Naive thymus-derived CD4-positive, alpha-beta T cell (primary cell): ENCODE results near the gene C9orf85. TPM values are rescaled to one million over a fixed set of nuclear protein-coding genes. Genes with fewer than 3 reads are reported as not detected.
"Not testable (repeated sequence)": the region's sequence is repeated elsewhere in the genome, so short reads cannot be mapped to it uniquely, and the experiment has no call there.

Experiments used
- ATAC-seq: fragments of 150-1000 bp; cut with Tn5 transposase; 2 replicates; pipeline ENCODE4 v1.10.0; 2021; ENCODE audit warnings: mild to moderate bottlenecking, moderate library complexity
- CTCF ChIA-PET: fragments of 350-600 bp; sonication (Branson Sonifier 250); formaldehyde crosslinking; loops from one replicate; lab custom pipeline; 2021; ENCODE audit warnings: antibody characterized with exemption; lab: Charles Lee
- POLR2A ChIA-PET: fragments of 350-600 bp; sonication (Branson Sonifier 250); formaldehyde crosslinking; loops from one replicate; lab custom pipeline; 2021; ENCODE audit warnings: antibody characterized with exemption, inconsistent platforms; lab: Charles Lee
- DNase-seq, 9 donors: peaks; one replicate each; pipeline versions ENCODE4 v3.0.0 to v3.0.0-alpha.2; 2020 to 2022; ENCODE audit warnings: mixed read lengths in 1 of 9
- H3K27ac ChIP-seq: one replicate; pipeline ENCODE4 v1.7.0; 2013; ENCODE audit warnings: mild to moderate bottlenecking, low read depth, low read length, moderate library complexity
- H3K27me3 ChIP-seq, 2 donors: one replicate each; pipeline ENCODE4 v1.7.0; 2013; ENCODE audit warnings: low read length in 2 of 2, mild to moderate bottlenecking in 2 of 2, moderate library complexity in 2 of 2; ENCODE audit not compliant: control insufficient read depth in 2 of 2, insufficient read depth in 2 of 2
- H3K36me3 ChIP-seq, 3 experiments: 1 replicate in 2 of 3; 2 replicates in 1 of 3; pipeline ENCODE4 v1.7.0; 2013; ENCODE audit warnings: low read length in 3 of 3, mild to moderate bottlenecking in 3 of 3, moderate library complexity in 1 of 3; ENCODE audit not compliant: insufficient read depth in 3 of 3, control insufficient read depth in 2 of 3
- H3K4me1 ChIP-seq, 2 donors: one replicate each; pipeline ENCODE4 v1.7.0; 2013; ENCODE audit warnings: low read length in 2 of 2, mild to moderate bottlenecking in 2 of 2, moderate library complexity in 1 of 2; ENCODE audit not compliant: control insufficient read depth in 2 of 2, insufficient read depth in 2 of 2
- H3K4me3 ChIP-seq: 2 replicates; pipeline ENCODE4 v1.7.0; 2013; ENCODE audit warnings: mild to moderate bottlenecking, low read length
- H3K9me3 ChIP-seq, 3 experiments: 1 replicate in 2 of 3; 2 replicates in 1 of 3; pipeline ENCODE4 v1.7.0; 2013; ENCODE audit warnings: low read length in 3 of 3; ENCODE audit not compliant: control insufficient read depth in 2 of 3
- H3K27ac Mint-ChIP-seq, 9 donors: one replicate each; pipeline ENCODE4 v1.8.0; 2020 to 2022; ENCODE audit warnings: mixed read lengths in 9 of 9, mild to moderate bottlenecking in 8 of 9, moderate library complexity in 5 of 9, inconsistent platforms in 2 of 9
- H3K27me3 Mint-ChIP-seq, 5 donors: one replicate each; pipeline ENCODE4 v1.8.0; 2021 to 2022; ENCODE audit warnings: mixed read lengths in 5 of 5, mild to moderate bottlenecking in 1 of 5
- H3K36me3 Mint-ChIP-seq, 5 donors: one replicate each; pipeline ENCODE4 v1.8.0; 2020 to 2022; ENCODE audit warnings: mixed read lengths in 5 of 5, mild to moderate bottlenecking in 3 of 5, inconsistent platforms in 1 of 5
- H3K4me1 Mint-ChIP-seq, 7 donors: one replicate each; pipeline ENCODE4 v1.8.0; 2020 to 2022; ENCODE audit warnings: mixed read lengths in 7 of 7, mild to moderate bottlenecking in 3 of 7, inconsistent platforms in 1 of 7
- H3K4me3 Mint-ChIP-seq, 10 donors: one replicate each; pipeline ENCODE4 v1.8.0; 2020 to 2022; ENCODE audit warnings: mild to moderate bottlenecking in 10 of 10, mixed read lengths in 10 of 10, moderate library complexity in 6 of 10, inconsistent platforms in 2 of 10
- H3K9me3 Mint-ChIP-seq, 11 donors: one replicate each; pipeline ENCODE4 v1.8.0; 2020 to 2022; ENCODE audit warnings: mixed read lengths in 11 of 11, mild to moderate bottlenecking in 4 of 11, inconsistent platforms in 1 of 11, moderate library complexity in 1 of 11
- intact Hi-C, 2 donors: fragments of 100-400 bp; cut with micrococcal nuclease; formaldehyde crosslinking; loops; one replicate each; pipeline ENCODE4 v1.15.1; 2023
- polyA plus RNA-seq, 2 donors: library from polyadenylated mRNA; unstranded; fragments of 300-500 nt; fragmentation: Illumina TruSeq; gene quantifications; one replicate each; pipeline ENCODE4 v1.2.3, GENCODE V29; 2021
- total RNA-seq, 6 experiments: library from RNA in 5 of 6; stranded (reverse) in 5 of 6; gene quantifications; 1 replicate in 5 of 6; 2 replicates in 1 of 6; pipeline ENCODE4 v1.2.3 and lab custom pipeline; 2021 to 2026

C9orf85 gene
- total and polyA plus RNA-seq, 7 experiments from 2014 or later, result 4.8 to 13.9 (median 9.1) TPM

DNA sequence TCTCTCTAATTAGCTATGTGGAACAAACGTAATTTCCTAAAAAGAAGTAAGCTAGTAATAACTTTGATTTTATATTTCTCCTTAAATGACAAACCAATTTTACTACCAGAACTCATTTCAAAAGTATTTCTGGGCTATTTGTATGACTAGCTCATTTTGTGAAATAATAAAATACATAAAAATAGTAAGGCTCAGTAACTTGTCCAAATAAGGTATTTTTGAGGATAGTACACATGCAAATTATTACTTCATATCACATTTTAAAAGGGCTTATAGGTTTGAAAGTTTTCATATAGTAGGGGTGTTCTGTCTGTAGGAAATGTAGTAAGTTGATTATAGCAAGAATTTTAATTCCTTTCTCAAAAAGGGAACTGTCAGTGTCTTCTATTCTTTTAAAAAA lies 26.5 kb downstream of the C9orf85 start:
- Histone ChIP-seq H3K27me3 (no peaks in the 10 kb centered on the region), H3K9me3 (no peaks in the 10 kb centered on the region), H3K4me1 (no peaks in the 10 kb centered on the region), H3K36me3 (no peaks in the 10 kb centered on the region), H3K4me3 (no peak overlapping the region), H3K27ac (no peak overlapping the region)
- H3K9me3 Mint-ChIP-seq, result peaks cover 0 to under 1% (median 0%) of the 10 kb centered on the region in 11 donors
- ChIA-PET CTCF (no interaction called here), POLR2A (no interaction called here)
- no peaks in the 10 kb centered on the region for H3K27me3 Mint-ChIP-seq
- intact Hi-C loops, result no loop called here
- no peak for DNase-seq
- H3K4me3 Mint-ChIP-seq, result no peak overlapping the region
- ATAC-seq, result no peak
- peaks cover 13 to 57% (median 41%) of the 10 kb centered on the region in 7 donors for H3K4me1 Mint-ChIP-seq
- H3K27ac Mint-ChIP-seq, result no peak overlapping the region
- H3K36me3 Mint-ChIP-seq, result peaks cover 0 to 3% (median 3%) of the 10 kb centered on the region in 5 donors

DNA sequence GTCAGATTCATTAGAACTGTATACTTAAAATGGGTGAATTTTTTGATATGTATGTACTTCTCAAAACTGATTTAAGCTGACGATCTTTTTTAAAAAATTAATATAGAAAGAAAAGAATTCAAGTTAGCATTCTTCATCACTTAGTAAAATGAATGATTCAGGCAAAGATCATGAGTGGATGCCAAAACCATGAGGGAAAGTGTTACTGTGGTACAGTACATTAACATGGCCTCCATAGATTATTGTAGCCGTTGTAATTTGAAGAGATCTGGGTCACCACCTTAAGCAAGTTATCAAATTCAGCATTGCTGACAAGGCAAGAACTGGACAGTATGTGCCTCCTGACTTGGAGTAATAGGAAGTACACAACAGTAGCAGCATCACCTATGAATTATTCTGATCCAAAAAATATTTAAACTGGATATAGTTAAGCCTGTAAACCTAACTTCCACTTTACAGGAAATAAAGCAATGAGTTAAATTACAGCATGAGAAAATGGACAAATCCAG lies 29.7 kb downstream of the C9orf85 start:
- peak overlapping the region in 1 of 9 donors; percentile 0 for H3K27ac Mint-ChIP-seq
- no peaks in the 10 kb centered on the region for H3K27me3 ChIP-seq
- no peak for DNase-seq
- CTCF ChIA-PET, result no interaction called here
- no peak overlapping the region for H3K4me3 Mint-ChIP-seq
- H3K9me3 Mint-ChIP-seq, result no peaks in the 10 kb centered on the region
- no peak overlapping the region for H3K4me3 ChIP-seq
- no peak overlapping the region for H3K27ac ChIP-seq
- intact Hi-C loops, result no loop called here
- no peaks in the 10 kb centered on the region for H3K9me3 ChIP-seq
- H3K4me1 ChIP-seq, result no peaks in the 10 kb centered on the region
- no peak for ATAC-seq
- H3K4me1 Mint-ChIP-seq, result peaks cover 13 to 47% (median 37%) of the 10 kb centered on the region in 7 donors
- POLR2A ChIA-PET, result no interaction called here
- H3K36me3 Mint-ChIP-seq, result peaks cover 0 to 6% (median 0%) of the 10 kb centered on the region in 5 donors
- no peaks in the 10 kb centered on the region for H3K27me3 Mint-ChIP-seq
- no peaks in the 10 kb centered on the region for H3K36me3 ChIP-seq

DNA sequence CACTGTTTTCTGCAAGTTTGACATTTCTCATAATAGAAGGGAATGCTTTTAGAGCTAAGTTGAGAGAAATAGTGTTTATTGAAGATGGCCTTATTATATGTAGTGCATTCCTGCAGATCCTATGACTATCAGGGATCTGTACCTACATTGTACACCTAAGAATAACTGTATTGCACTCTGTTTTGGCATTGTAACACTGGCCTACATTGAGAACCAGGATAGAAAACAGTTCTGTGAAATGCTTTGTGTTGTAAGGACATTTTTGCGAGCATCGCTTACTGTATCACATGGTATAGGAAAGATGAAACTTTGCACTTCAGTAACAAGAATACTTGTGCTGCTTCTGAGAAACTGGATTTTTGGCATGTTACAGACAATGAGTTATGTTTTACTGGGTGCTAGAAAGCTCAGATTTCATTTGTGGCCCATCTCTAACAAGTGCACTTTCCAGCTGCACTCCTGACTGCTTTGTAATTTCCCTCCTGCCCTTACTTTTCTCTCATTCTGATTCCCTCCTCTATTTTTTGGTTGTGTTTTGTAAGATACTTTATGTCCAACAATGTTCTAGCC lies 30.6 kb downstream of the C9orf85 start:
- no peaks in the 10 kb centered on the region for H3K27me3 Mint-ChIP-seq
- peaks cover 0 to 10% (median 3%) of the 10 kb centered on the region in 5 donors for H3K36me3 Mint-ChIP-seq
- intact Hi-C loops, result no loop called here
- H3K9me3 Mint-ChIP-seq, result no peaks in the 10 kb centered on the region
- peaks cover 12 to 43% (median 28%) of the 10 kb centered on the region in 7 donors for H3K4me1 Mint-ChIP-seq
- Histone ChIP-seq H3K27me3 (no peaks in the 10 kb centered on the region), H3K36me3 (no peaks in the 10 kb centered on the region), H3K9me3 (no peaks in the 10 kb centered on the region), H3K4me1 (no peaks in the 10 kb centered on the region), H3K4me3 (no peak overlapping the region), H3K27ac (no peak overlapping the region)
- ChIA-PET POLR2A (no interaction called here), CTCF (no interaction called here)
- ATAC-seq (no peak), DNase-seq (no peak)
- H3K27ac Mint-ChIP-seq, result peak overlapping the region in 1 of 9 donors; percentile 20
- no peak overlapping the region for H3K4me3 Mint-ChIP-seq

DNA sequence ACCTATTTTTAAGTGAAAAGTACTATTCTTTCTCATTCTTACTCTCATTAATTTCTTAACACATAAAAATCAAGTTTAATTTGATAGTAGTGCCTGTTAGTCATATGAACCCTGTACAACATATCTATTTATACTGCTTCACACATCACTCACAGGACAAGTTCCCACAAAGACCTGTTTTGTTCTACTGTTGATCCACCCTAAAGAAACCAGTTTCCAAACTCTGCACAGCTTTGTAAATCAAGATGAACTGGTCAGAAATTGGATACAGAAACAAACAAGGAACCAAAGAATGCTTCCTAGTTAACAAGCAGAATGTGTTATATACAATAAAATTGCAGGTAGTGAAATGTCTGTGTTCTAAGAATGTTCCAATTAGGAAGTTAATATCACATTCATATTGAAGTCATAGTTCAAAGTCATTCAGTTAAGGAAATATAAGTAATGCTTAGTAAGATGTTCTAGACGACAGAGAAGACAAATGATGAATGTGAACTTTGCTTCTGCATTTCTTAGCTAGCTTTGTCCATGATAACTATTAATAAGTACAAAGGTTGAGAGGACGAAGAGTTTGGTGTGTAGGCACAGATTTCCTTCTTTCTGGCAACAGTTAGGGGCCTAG lies 33.4 kb downstream of the C9orf85 start:
- Mint-ChIP-seq H3K27ac (peak overlapping the region in 1 of 9 donors; percentile 26), H3K9me3 (no peaks in the 10 kb centered on the region), H3K4me1 (peaks cover 9 to 28% (median 22%) of the 10 kb centered on the region in 7 donors), H3K27me3 (no peaks in the 10 kb centered on the region), H3K36me3 (peaks cover 2 to 25% (median 9%) of the 10 kb centered on the region in 5 donors), H3K4me3 (no peak overlapping the region)
- POLR2A ChIA-PET, result no interaction called here
- ATAC-seq, result no peak
- no peak for DNase-seq
- H3K4me1 ChIP-seq, result no peaks in the 10 kb centered on the region
- H3K27me3 ChIP-seq, result no peaks in the 10 kb centered on the region
- peaks cover 0 to 8% (median 0%) of the 10 kb centered on the region in 3 experiments for H3K36me3 ChIP-seq
- H3K9me3 ChIP-seq, result no peaks in the 10 kb centered on the region
- CTCF ChIA-PET, result no interaction called here
- H3K27ac ChIP-seq, result no peak overlapping the region
- intact Hi-C loops, result no loop called here
- H3K4me3 ChIP-seq, result no peak overlapping the region

DNA sequence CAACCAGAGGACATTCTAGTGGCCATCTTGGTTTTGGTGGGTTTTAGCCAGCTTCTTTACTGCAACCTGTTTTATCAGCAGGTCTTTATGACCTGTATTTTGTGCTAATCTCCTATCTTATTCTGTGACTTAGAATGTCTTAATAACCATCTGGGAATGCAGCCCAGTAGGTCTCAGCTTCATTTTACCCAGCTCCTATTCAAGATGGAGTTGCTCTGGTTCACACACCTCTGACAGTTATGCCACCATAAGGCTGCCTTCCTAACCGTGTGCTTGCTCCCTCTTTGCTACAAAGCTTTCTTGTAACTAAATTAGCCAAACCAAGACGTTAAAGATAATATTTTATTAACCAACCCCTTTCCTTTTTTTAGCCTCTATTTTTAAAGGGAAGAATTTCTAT lies 43.2 kb downstream of the C9orf85 start:
- not testable (repeated sequence) for H3K27me3 Mint-ChIP-seq, DNase-seq

GRCh38 chr9:71955300-71955915 lies 44.0 kb downstream of the C9orf85 start:
- H3K4me3 Mint-ChIP-seq, result no peak overlapping the region
- no peaks in the 10 kb centered on the region for H3K9me3 ChIP-seq
- no peak overlapping the region for H3K27ac ChIP-seq
- DNase-seq, result no peak
- ATAC-seq, result no peak
- H3K4me1 Mint-ChIP-seq, result peaks cover 0 to 3% (median 0%) of the 10 kb centered on the region in 7 donors
- no peak overlapping the region for H3K27ac Mint-ChIP-seq
- intact Hi-C loops, result no loop called here
- H3K4me3 ChIP-seq, result no peak overlapping the region
- no peaks in the 10 kb centered on the region for H3K4me1 ChIP-seq
- peaks cover 6 to 44% (median 15%) of the 10 kb centered on the region in 5 donors for H3K36me3 Mint-ChIP-seq
- no peaks in the 10 kb centered on the region for H3K27me3 Mint-ChIP-seq
- ChIA-PET CTCF (no interaction called here), POLR2A (no interaction called here)
- H3K9me3 Mint-ChIP-seq, result peaks cover 0 to 1% (median 0%) of the 10 kb centered on the region in 11 donors
- H3K27me3 ChIP-seq, result no peaks in the 10 kb centered on the region
- peaks cover 0 to 1% (median 0%) of the 10 kb centered on the region in 3 experiments for H3K36me3 ChIP-seq

More for the DNA sequence above, 43.2 kb downstream of the C9orf85 start:
- H3K9me3 ChIP-seq, ATAC-seq, intact Hi-C loops, H3K9me3 Mint-ChIP-seq, POLR2A ChIA-PET, H3K4me3 ChIP-seq, H3K27ac ChIP-seq, H3K27me3 ChIP-seq, CTCF ChIA-PET, H3K36me3 ChIP-seq, H3K4me1 ChIP-seq, H3K4me3 Mint-ChIP-seq, H3K4me1 Mint-ChIP-seq: not testable (repeated sequence)
- peak overlapping the region in 1 of 9 donors; percentile 33 for H3K27ac Mint-ChIP-seq
- H3K36me3 Mint-ChIP-seq, result peaks cover under 1 to 40% (median 12%) of the 10 kb centered on the region in 5 donors
